Smooth muscle cell (in vitro differentiated cells): ENCODE measurements around the gene PSME3IP1. TPM values are rescaled to one million over a fixed set of nuclear protein-coding genes. Genes with fewer than 3 reads are reported as not detected.

Experiments used
- DNase-seq: peaks from one replicate; lab custom pipeline; 2025; ENCODE audit not compliant: unreplicated experiment; lab: John Stamatoyannopoulos, UW
- H2AFZ ChIP-seq: fragments of 200-600 bp; sonication (generic); 2 replicates; pipeline ENCODE4 v1.6.0; 2016; ENCODE audit warnings: antibody characterized with exemption, low read depth, mild to moderate bottlenecking
- H3F3A ChIP-seq: fragments of 200-600 bp; sonication (generic); 2 replicates; pipeline ENCODE4 v1.6.0; 2017; ENCODE audit warnings: antibody characterized with exemption, low read depth
- H3K27ac ChIP-seq: fragments of 200-600 bp; sonication (generic); 2 replicates; pipeline ENCODE4 v1.5.1; 2016; ENCODE audit warnings: low read depth, mild to moderate bottlenecking
- H3K27me3 ChIP-seq: fragments of 200-600 bp; sonication (generic); 2 replicates; pipeline ENCODE4 v1.6.1; 2016; ENCODE audit warnings: low read depth, mild to moderate bottlenecking
- H3K36me3 ChIP-seq: fragments of 200-600 bp; sonication (generic); 2 replicates; pipeline ENCODE4 v1.5.1; 2016; ENCODE audit warnings: low read depth
- H3K4me1 ChIP-seq: fragments of 200-600 bp; sonication (generic); 2 replicates; pipeline ENCODE4 v1.5.1; 2016; ENCODE audit warnings: low read depth
- H3K4me2 ChIP-seq: fragments of 200-600 bp; sonication (generic); 2 replicates; pipeline ENCODE4 v1.6.0; 2016; ENCODE audit warnings: mild to moderate bottlenecking
- H3K4me3 ChIP-seq: fragments of 200-600 bp; sonication (generic); 2 replicates; pipeline ENCODE4 v1.5.1; 2016; ENCODE audit warnings: mild to moderate bottlenecking
- H3K79me2 ChIP-seq: fragments of 200-600 bp; sonication (generic); 2 replicates; pipeline ENCODE4 v1.6.0; 2016; ENCODE audit warnings: low read depth, mild to moderate bottlenecking
- H3K9ac ChIP-seq: fragments of 200-600 bp; sonication (generic); 2 replicates; pipeline ENCODE4 v1.6.0; 2016; ENCODE audit warnings: low read depth
- H3K9me3 ChIP-seq: fragments of 200-600 bp; sonication (generic); replicated peaks from 2 replicates; pipeline ENCODE4 v1.5.1; 2016; ENCODE audit warnings: low read depth
- H4K20me1 ChIP-seq: fragments of 200-600 bp; sonication (generic); 2 replicates; pipeline ENCODE4 v1.6.0; 2016; ENCODE audit warnings: low read depth
- CTCF ChIP-seq: fragments of 200-600 bp; sonication (generic); IDR thresholded peaks from 2 replicates; pipeline ENCODE4 v1.5.1; 2017; ENCODE audit warnings: borderline replicate concordance, mild to moderate bottlenecking, antibody characterized with exemption; ENCODE audit not compliant: insufficient read depth, poor library complexity, severe bottlenecking
- WGBS: methylation state at CpG from one replicate; pipeline ENCODE4 v1.1.7; 2016; ENCODE audit warnings: low lambda C conversion rate; 5-methylcytosine and 5-hydroxymethylcytosine counted together
- polyA plus RNA-seq: library from polyadenylated mRNA; unstranded; fragments of >200 nt; fragmentation: Nextera tagmentation; extraction: Ambion mirVana; gene quantifications from 2 replicates; pipeline ENCODE4 v1.2.1, GENCODE V29; 2016
- total RNA-seq: library from RNA; depleted of rRNA; stranded (reverse); fragments of >200 nt; gene quantifications from 2 replicates; pipeline ENCODE4 v1.2.3, GENCODE V29; 2014

PSME3IP1 gene
- total and polyA plus RNA-seq, 2 experiments from 2014 or later: 58.1 to 104 TPM

- Histone ChIP-seq H3K4me3 (no peak overlapping the region), H3K27me3 (no peaks in the 10 kb centered on the region), H3K4me1 (peaks cover 12% of the 10 kb centered on the region), H4K20me1 (no peaks in the 10 kb centered on the region), H3K9ac (no peak overlapping the region), H2AFZ (no peak overlapping the region), H3K36me3 (peaks cover 26% of the 10 kb centered on the region), H3K9me3 (no peaks in the 10 kb centered on the region), H3K4me2 (no peak overlapping the region), H3K27ac (no peak overlapping the region), H3K79me2 (no peaks in the 10 kb centered on the region), H3F3A (peaks cover 5% of the 10 kb centered on the region)
- WGBS: 95% methylated on average over 5 of the region's 5 CpGs
- no peak for TF ChIP-seq CTCF
- no peak for DNase-seq
Measured at GRCh38 chr16:57165483-57165882, 20.4 kb downstream of the PSME3IP1 start.

- H3K27me3 ChIP-seq: no peaks in the 10 kb centered on the region
- no peak overlapping the region for H3K4me2 ChIP-seq
- no peak overlapping the region for H2AFZ ChIP-seq
- H3K79me2 ChIP-seq: no peaks in the 10 kb centered on the region
- no peak overlapping the region for H3K4me3 ChIP-seq
- H4K20me1 ChIP-seq: peaks cover under 1% of the 10 kb centered on the region
- peaks cover 26% of the 10 kb centered on the region for H3K36me3 ChIP-seq
- no peaks in the 10 kb centered on the region for H3F3A ChIP-seq
- whole genome bisulfite sequencing: 68% methylated on average over 1 of the region's 1 CpG
- H3K4me1 ChIP-seq: peaks cover 2% of the 10 kb centered on the region
- no peak for DNase-seq
- H3K9me3 ChIP-seq: no peaks in the 10 kb centered on the region
- H3K9ac ChIP-seq: no peak overlapping the region
- TF ChIP-seq CTCF: no peak
- H3K27ac ChIP-seq: no peak overlapping the region
Measured at GRCh38 chr16:57163842-57164241, 22.0 kb downstream of the PSME3IP1 start.

- Histone ChIP-seq H3K9ac (no peak overlapping the region), H3K27ac (no peak overlapping the region), H3K4me2 (no peak overlapping the region), H3K79me2 (no peaks in the 10 kb centered on the region), H3K4me1 (no peaks in the 10 kb centered on the region), H3K4me3 (no peak overlapping the region), H2AFZ (no peak overlapping the region), H3K27me3 (no peaks in the 10 kb centered on the region), H3K36me3 (peaks cover 21% of the 10 kb centered on the region), H4K20me1 (peaks cover 10% of the 10 kb centered on the region), H3F3A (no peaks in the 10 kb centered on the region), H3K9me3 (no peaks in the 10 kb centered on the region)
- DNase-seq: no peak
- 70% methylated on average over 4 of the region's 4 CpGs for WGBS
- TF ChIP-seq CTCF: no peak
Measured at GRCh38 chr16:57159447-57159846, 26.4 kb downstream of the PSME3IP1 start.

GRCh38 chr16:57157533-57157932 is 28.3 kb downstream of the PSME3IP1 start:
- H3K36me3 ChIP-seq: peaks cover 6% of the 10 kb centered on the region
- WGBS: 100% methylated on average over 1 of the region's 1 CpG
- H3K4me2 ChIP-seq: no peak overlapping the region
- no peak overlapping the region for H3K27ac ChIP-seq
- no peak overlapping the region for H3K9ac ChIP-seq
- no peaks in the 10 kb centered on the region for H3F3A ChIP-seq
- TF ChIP-seq CTCF: no peak
- H3K79me2 ChIP-seq: no peaks in the 10 kb centered on the region
- H2AFZ ChIP-seq: no peak overlapping the region
- H3K4me1 ChIP-seq: no peaks in the 10 kb centered on the region
- no peak for DNase-seq
- H3K4me3 ChIP-seq: no peak overlapping the region
- no peaks in the 10 kb centered on the region for H3K9me3 ChIP-seq
- H3K27me3 ChIP-seq: no peaks in the 10 kb centered on the region
- H4K20me1 ChIP-seq: peaks cover 10% of the 10 kb centered on the region
